ENCODE results near the gene ADGRB3.

- TF ChIP-seq CTCF (IDR thresholded peaks at IDR 0.05) (no peak), POLR2AphosphoS5 (IDR thresholded peaks at IDR 0.05) (no peak), POLR2A (IDR thresholded peaks at IDR 0.05) (no peak)
These were observed 789.5 kb downstream of the ADGRB3 start for GRCh38 chr6:69424581-69424980.
